K562 (cell line): ENCODE measurements around the gene GYS1. TPM values are rescaled to one million over a fixed set of nuclear protein-coding genes. Genes with fewer than 3 reads are reported as not detected.

Experiments used
- BCOR ChIP-seq: fragments of 450-650 bp; IDR thresholded peaks from 2 replicates; pipeline ENCODE4 v1.6.1; 2016
- HSF4 ChIP-seq: fragments of 250-450 bp; sonication (Bioruptor Pico); IDR thresholded peaks from 2 replicates; pipeline ENCODE4 v2.1.2; 2022; ENCODE audit warnings: mild to moderate bottlenecking, moderate library complexity, borderline replicate concordance
- MBD2 ChIP-seq: sonication (generic); IDR thresholded peaks from 2 replicates; pipeline ENCODE4 v1.6.1; 2016; ENCODE audit warnings: low read depth, borderline replicate concordance
- MXI1 ChIP-seq: IDR thresholded peaks from 2 replicates; pipeline ENCODE4 v1.6.1; 2011; ENCODE audit warnings: low read depth, mild to moderate bottlenecking, improper control_type of control experiment, low read length
- TFAP4 ChIP-seq: sonication (generic); formaldehyde crosslinking; IDR thresholded peaks from 2 replicates; pipeline ENCODE4 v1.8.0; 2022; ENCODE audit warnings: missing genetic modification reagents, mild to moderate bottlenecking, moderate library complexity, borderline replicate concordance
- TOE1 ChIP-seq, 2 experiments: fragments of 450-650 bp in 1 of 2; sonication (generic) in 1 of 2; formaldehyde crosslinking in 1 of 2; IDR thresholded peaks; 2 replicates each; pipeline versions ENCODE4 v1.7.1 to v1.8.0; 2016 to 2022; ENCODE audit warnings: borderline replicate concordance in 2 of 2, mild to moderate bottlenecking in 2 of 2, antibody characterized with exemption in 1 of 2, inconsistent platforms in 1 of 2, low read depth in 1 of 2, missing genetic modification reagents in 1 of 2, moderate library complexity in 1 of 2
- ZEB2 ChIP-seq: fragments of 450-650 bp; IDR thresholded peaks from 2 replicates; pipeline ENCODE4 v1.6.1; 2016
- ZMIZ1 ChIP-seq, 2 experiments: fragments of 150-350 bp in 1 of 2; IDR thresholded peaks; 2 replicates each; pipeline ENCODE4 v1.6.1; 2012 to 2016; ENCODE audit warnings: low read depth in 2 of 2, low read length in 2 of 2, mild to moderate bottlenecking in 1 of 2, moderate library complexity in 1 of 2
- ZNF780A ChIP-seq: fragments of 250-450 bp; sonication (Bioruptor Pico); IDR thresholded peaks from 2 replicates; pipeline ENCODE4 v1.5.0; 2021; ENCODE audit warnings: mild to moderate bottlenecking
- polyA plus RNA-seq, 8 experiments: library from polyadenylated mRNA; depleted of rRNA in 4 of 8; stranded (reverse) in 5 of 8; unstranded in 3 of 8; fragments of >200 nt; fragmentation: Nextera tagmentation in 2 of 8; fragmentation: Illumina TruSeq in 1 of 8; extraction: Ambion mirVana in 2 of 8; extraction: Trizol in 1 of 8; gene quantifications; 2 replicates each; pipeline versions ENCODE4 v1.2.1 to v1.2.3, GENCODE V29; 2011 to 2014; ENCODE audit warnings: inconsistent platforms in 1 of 8, missing spikeins in 1 of 8
- total RNA-seq, 7 experiments: library from RNA; depleted of rRNA in 6 of 7; stranded (reverse); fragments of >200 nt in 6 of 7; fragmentation: Illumina TruSeq in 2 of 7; extraction: Trizol in 2 of 7; gene quantifications; 2 replicates each; pipeline versions ENCODE4 v1.2.1 to v1.2.3, GENCODE V29; 2011 to 2021; ENCODE audit warnings: low replicate concordance in 1 of 7
- TF ChIP-seq, protein P1 (sequence below), 2 experiments: fragments of 450-650 bp; IDR thresholded peaks; 2 replicates each; pipeline ENCODE4 v1.6.1; 2016; ENCODE audit warnings: mild to moderate bottlenecking in 2 of 2, borderline replicate concordance in 1 of 2, low read depth in 1 of 2, moderate library complexity in 1 of 2
- TF ChIP-seq, protein P2 (sequence below), 3 experiments: fragments of 200-800 bp in 1 of 3; sonication (Bioruptor generic) in 1 of 3; sonication (generic) in 1 of 3; formaldehyde crosslinking in 1 of 3; IDR thresholded peaks; 2 replicates each; pipeline versions ENCODE4 v1.6.1 to v1.8.0; 2016 to 2022; ENCODE audit warnings: mild to moderate bottlenecking in 2 of 3, missing compliant biosample characterization in 2 of 3, missing genetic modification characterization in 2 of 3, missing genetic modification reagents in 1 of 3

The GYS1 gene
- total and polyA plus RNA-seq, 9 of the 15 experiments (the other 6 are each of a cell fraction or from before 2014, with no cell fraction given): 1.9 to 31.1 (median 15.2) TPM

DNA sequence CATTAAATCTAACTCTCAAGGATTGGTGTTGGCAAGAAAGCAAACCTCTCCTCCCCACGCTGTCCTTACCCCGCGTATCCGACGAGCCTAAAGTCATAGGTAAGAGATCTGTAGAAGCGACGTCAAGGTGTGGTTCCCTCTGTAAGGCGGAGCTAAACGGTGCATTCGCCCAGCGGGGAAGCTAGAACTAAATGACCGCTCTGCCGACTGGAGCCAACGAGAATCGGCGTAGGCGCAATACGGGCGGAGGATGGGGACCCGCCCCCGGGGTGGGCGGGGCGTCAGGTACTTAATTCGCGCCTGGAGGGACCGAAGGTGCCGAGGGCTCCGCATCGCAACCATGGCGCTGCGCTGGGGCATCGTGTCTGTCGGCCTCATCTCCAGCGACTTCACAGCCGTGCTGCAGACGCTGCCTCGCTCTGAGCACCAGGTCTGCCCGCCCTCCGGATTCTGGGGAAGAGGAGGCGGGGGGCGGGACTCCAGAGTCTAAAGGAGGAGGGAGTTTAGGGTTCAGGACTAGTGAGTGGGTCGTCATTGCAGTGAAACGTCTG lies 59.7 kb downstream of the GYS1 start, which contains the start of gene DHDH (continued):
- TF ChIP-seq ZMIZ1 (IDR thresholded peaks at IDR 0.05; ENCODE audit: low read depth in 2 of 2, low read length in 2 of 2) (no peak), MBD2 (peak; percentile 41; the same call in 1 of the 2 replicates), TOE1 (IDR thresholded peaks at IDR 0.05; ENCODE audit: borderline replicate concordance) (peak; percentile 24; the same call in 1 of the 2 replicates), TOE1 (CRISPR knock-in tag; IDR thresholded peaks at IDR 0.05; ENCODE audit: borderline replicate concordance, low read depth) (no peak), BCOR (peak; percentile 31; the same call in 1 of the 2 replicates), ZNF780A (CRISPR knock-in tag) (no peak), ZEB2 (peak; percentile 66), MXI1 (no peak), HSF4 (no peak), TFAP4 (CRISPR knock-in tag) (peak; percentile 46; the same call in 1 of the 2 replicates)
- TF ChIP-seq, protein P1, sequence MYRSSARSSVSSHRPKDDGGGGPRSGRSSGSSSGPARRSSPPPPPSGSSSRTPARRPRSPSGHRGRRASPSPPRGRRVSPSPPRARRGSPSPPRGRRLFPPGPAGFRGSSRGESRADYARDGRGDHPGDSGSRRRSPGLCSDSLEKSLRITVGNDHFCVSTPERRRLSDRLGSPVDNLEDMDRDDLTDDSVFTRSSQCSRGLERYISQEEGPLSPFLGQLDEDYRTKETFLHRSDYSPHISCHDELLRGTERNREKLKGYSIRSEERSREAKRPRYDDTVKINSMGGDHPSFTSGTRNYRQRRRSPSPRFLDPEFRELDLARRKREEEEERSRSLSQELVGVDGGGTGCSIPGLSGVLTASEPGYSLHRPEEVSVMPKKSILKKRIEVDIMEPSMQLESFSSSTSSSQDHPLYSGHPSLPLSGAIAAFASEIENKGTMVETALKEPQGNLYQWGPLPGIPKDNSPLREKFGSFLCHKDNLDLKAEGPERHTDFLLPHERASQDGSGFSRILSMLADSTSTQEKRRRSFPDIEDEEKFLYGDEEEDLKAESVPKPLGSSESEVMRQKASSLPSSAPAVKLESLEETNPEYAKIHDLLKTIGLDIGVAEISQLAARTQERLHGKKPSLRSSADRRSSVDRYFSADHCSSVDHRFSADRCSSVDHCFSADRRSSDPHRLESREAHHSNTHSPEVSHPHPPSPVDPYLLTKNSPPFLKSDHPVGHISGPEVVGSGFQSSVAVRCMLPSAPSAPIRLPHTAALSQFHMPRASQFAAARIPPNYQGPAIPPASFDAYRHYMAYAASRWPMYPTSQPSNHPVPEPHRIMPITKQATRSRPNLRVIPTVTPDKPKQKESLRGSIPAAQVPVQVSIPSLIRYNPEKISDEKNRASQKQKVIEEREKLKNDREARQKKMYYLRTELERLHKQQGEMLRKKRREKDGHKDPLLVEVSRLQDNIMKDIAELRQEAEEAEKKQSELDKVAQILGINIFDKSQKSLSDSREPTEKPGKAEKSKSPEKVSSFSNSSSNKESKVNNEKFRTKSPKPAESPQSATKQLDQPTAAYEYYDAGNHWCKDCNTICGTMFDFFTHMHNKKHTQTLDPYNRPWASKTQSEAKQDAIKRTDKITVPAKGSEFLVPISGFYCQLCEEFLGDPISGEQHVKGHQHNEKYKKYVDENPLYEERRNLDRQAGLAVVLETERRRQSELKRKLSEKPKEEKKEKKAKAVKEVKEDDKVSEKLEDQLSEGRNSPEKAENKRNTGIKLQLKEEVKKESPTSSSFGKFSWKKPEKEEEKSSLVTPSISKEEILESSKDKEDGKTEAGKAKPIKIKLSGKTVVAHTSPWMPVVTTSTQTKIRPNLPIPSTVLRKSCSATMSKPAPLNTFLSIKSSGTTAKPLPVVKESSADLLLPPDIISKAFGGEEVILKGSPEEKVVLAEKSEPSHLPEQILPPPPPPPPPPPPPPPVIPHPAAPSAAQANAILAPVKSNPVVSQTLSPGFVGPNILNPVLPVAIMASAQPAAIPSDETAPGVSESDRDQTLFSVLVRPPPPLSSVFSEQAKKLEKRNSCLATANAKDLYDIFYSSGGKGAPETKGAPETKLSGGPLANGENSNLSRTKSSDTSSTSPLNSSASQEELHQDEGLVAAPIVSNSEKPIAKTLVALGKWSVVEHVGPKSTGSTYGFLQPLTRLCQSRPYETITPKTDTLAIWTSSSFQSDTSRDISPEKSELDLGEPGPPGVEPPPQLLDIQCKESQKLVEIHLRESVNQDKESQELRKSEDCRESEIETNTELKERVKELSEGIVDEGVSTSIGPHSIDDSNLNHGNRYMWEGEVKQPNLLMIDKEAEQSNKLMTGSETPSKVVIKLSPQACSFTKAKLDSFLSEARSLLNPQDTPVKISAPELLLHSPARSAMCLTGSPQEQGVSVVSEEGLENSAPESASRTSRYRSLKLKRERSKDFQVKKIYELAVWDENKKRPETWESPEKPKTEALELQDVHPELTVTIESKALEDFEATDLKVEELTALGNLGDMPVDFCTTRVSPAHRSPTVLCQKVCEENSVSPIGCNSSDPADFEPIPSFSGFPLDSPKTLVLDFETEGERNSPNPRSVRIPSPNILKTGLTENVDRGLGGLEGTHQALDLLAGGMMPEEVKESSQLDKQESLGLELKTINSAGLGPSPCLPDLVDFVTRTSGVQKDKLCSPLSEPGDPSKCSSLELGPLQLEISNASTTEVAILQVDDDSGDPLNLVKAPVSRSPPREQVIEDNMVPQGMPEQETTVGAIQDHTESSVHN (IDR thresholded peaks at IDR 0.05; ENCODE audit: borderline replicate concordance in 1 of 2, low read depth in 1 of 2): no peak
- TF ChIP-seq, protein P2, sequence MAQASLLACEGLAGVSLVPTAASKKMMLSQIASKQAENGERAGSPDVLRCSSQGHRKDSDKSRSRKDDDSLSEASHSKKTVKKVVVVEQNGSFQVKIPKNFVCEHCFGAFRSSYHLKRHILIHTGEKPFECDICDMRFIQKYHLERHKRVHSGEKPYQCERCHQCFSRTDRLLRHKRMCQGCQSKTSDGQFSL (CRISPR knock-in tag; IDR thresholded peaks at IDR 0.05): no peak
- TF ChIP-seq, protein P2 (tag; IDR thresholded peaks at IDR 0.05): no peak
